CD4-positive, alpha-beta memory T cell (primary cell): ENCODE results near the gene TCFL5. TPM values are rescaled to one million over a fixed set of nuclear protein-coding genes. Genes with fewer than 3 reads are reported as not detected.

Source experiments
- CTCF ChIA-PET: fragments of 350-600 bp; sonication (Branson Sonifier 250); formaldehyde crosslinking; loops from one replicate; lab custom pipeline; 2021; ENCODE audit warnings: inconsistent platforms; ENCODE audit not compliant: partially characterized antibody; lab: Charles Lee
- POLR2A ChIA-PET: fragments of 350-600 bp; sonication (Branson Sonifier 250); formaldehyde crosslinking; loops from one replicate; lab custom pipeline; 2021; ENCODE audit not compliant: partially characterized antibody; lab: Charles Lee
- DNase-seq, 5 donors: peaks; one replicate each; pipeline versions ENCODE4 v3.0.0 to v3.0.0-alpha.2; 2020 to 2022; ENCODE audit warnings: mixed read lengths in 1 of 5
- H3K27ac ChIP-seq: one replicate; pipeline ENCODE4 v1.7.0; 2013; ENCODE audit warnings: low read depth, low read length
- H3K27me3 ChIP-seq: 2 replicates; pipeline ENCODE4 v1.7.0; 2013; ENCODE audit warnings: mild to moderate bottlenecking, low read length, moderate library complexity; ENCODE audit not compliant: insufficient read depth
- H3K36me3 ChIP-seq: 2 replicates; pipeline ENCODE4 v1.7.0; 2013; ENCODE audit warnings: mild to moderate bottlenecking, low read length, moderate library complexity; ENCODE audit not compliant: insufficient read depth
- H3K4me1 ChIP-seq: 2 replicates; pipeline ENCODE4 v1.7.0; 2013; ENCODE audit warnings: mild to moderate bottlenecking, low read length, moderate library complexity; ENCODE audit not compliant: insufficient read depth
- H3K4me3 ChIP-seq, 2 donors: one replicate each; pipeline ENCODE4 v1.7.0; 2013; ENCODE audit warnings: low read length in 2 of 2, mild to moderate bottlenecking in 1 of 2
- H3K9me3 ChIP-seq, 2 donors: one replicate each; pipeline ENCODE4 v1.7.0; 2013; ENCODE audit warnings: low read length in 2 of 2, control low read depth in 1 of 2; ENCODE audit not compliant: control insufficient read depth in 1 of 2
- H3K27ac Mint-ChIP-seq, 7 donors: one replicate each; pipeline ENCODE4 v1.8.0; 2020 to 2021; ENCODE audit warnings: mixed read lengths in 7 of 7, mild to moderate bottlenecking in 6 of 7, inconsistent platforms in 3 of 7, moderate library complexity in 3 of 7
- H3K27me3 Mint-ChIP-seq, 2 donors: one replicate each; pipeline ENCODE4 v1.8.0; 2020 to 2021; ENCODE audit warnings: mixed read lengths in 2 of 2
- H3K36me3 Mint-ChIP-seq, 2 donors: one replicate each; pipeline ENCODE4 v1.8.0; 2020 to 2021; ENCODE audit warnings: mixed read lengths in 2 of 2, inconsistent platforms in 1 of 2, mild to moderate bottlenecking in 1 of 2
- H3K4me1 Mint-ChIP-seq, 4 donors: one replicate each; pipeline ENCODE4 v1.8.0; 2020 to 2021; ENCODE audit warnings: mixed read lengths in 4 of 4, mild to moderate bottlenecking in 1 of 4
- H3K4me3 Mint-ChIP-seq, 8 donors: one replicate each; pipeline ENCODE4 v1.8.0; 2020 to 2021; ENCODE audit warnings: mixed read lengths in 8 of 8, mild to moderate bottlenecking in 7 of 8, moderate library complexity in 6 of 8, inconsistent platforms in 3 of 8
- H3K9me3 Mint-ChIP-seq, 8 donors: one replicate each; pipeline ENCODE4 v1.8.0; 2020 to 2021; ENCODE audit warnings: mixed read lengths in 8 of 8, mild to moderate bottlenecking in 5 of 8, inconsistent platforms in 3 of 8, moderate library complexity in 1 of 8
- intact Hi-C: fragments of 100-400 bp; cut with micrococcal nuclease; formaldehyde crosslinking; loops from one replicate; pipeline ENCODE4 v1.15.1; 2023
- polyA plus RNA-seq, 2 donors: library from polyadenylated mRNA; unstranded; fragments of 300-500 nt; fragmentation: Illumina TruSeq; gene quantifications; one replicate each; pipeline ENCODE4 v1.2.3, GENCODE V29; 2021
- total RNA-seq, 2 experiments: library from RNA; stranded (reverse); gene quantifications; one replicate each; pipeline ENCODE4 v1.2.3, GENCODE V29; 2021

Gene TCFL5
- total and polyA plus RNA-seq, 4 experiments from 2014 or later, result 0.52 to 10.3 (median 6.2) TPM

GRCh38 chr20:62889871-62890270 is 28.2 kb upstream of the TCFL5 start:
- ChIA-PET POLR2A (interaction anchor here (1.2 to 1.3 kb wide), 2 partner anchors 28 to 64 kb away, joined by 4 to 5 read pairs; partner anchors contain the start of gene TCFL5), CTCF (interaction anchor here (0.8 to 4.5 kb wide), 5 partner anchors 12 to 119 kb away, joined by 3 to 33 read pairs (median 3); no protein-coding TSS in a partner anchor)
- H3K36me3 ChIP-seq, result peaks cover 82% of the 10 kb centered on the region
- H3K27ac ChIP-seq, result no peak overlapping the region
- Mint-ChIP-seq H3K27me3 (no peaks in the 10 kb centered on the region), H3K9me3 (no peaks in the 10 kb centered on the region), H3K36me3 (peaks cover 53 to 82% of the 10 kb centered on the region in 2 donors), H3K27ac (no peak overlapping the region), H3K4me1 (peaks cover 6 to 34% (median 14%) of the 10 kb centered on the region in 4 donors), H3K4me3 (no peak overlapping the region)
- intact Hi-C loops, result no loop called here
- no peaks in the 10 kb centered on the region for H3K27me3 ChIP-seq
- DNase-seq, result no peak
- H3K4me3 ChIP-seq, result no peak overlapping the region
- no peaks in the 10 kb centered on the region for H3K9me3 ChIP-seq
- peaks cover 27% of the 10 kb centered on the region for H3K4me1 ChIP-seq

DNA sequence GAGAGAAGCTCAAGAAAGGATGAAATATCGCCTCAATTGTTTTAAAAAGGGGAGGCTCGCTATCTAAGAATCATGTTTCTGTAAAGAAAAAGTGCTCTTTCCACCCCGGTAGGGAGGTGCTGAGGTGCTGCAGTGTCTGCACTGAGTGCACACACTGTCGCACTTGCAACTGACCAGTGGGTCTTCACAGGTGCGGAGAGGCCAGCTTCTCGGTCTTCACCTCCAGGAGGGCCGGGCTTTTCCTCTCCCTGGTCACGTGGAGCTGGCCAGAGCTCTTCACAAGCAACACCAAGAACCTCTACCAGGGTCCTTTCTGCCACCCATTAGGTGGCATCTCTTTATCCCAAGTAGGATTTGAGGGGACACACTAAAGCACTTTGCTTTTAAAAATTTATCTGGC is 27.8 kb upstream of the TCFL5 start:
- H3K9me3 ChIP-seq, result no peaks in the 10 kb centered on the region
- ChIA-PET POLR2A (interaction anchor here (0.7 to 1.3 kb wide), 3 partner anchors 18 to 65 kb away, joined by 3 to 5 read pairs (median 4); partner anchors contain the start of gene TCFL5), CTCF (interaction anchor here (1.4 to 4.5 kb wide), 4 partner anchors 12 to 120 kb away, joined by 3 to 33 read pairs (median 6); no protein-coding TSS in a partner anchor)
- intact Hi-C loops, result no loop called here
- H3K27ac Mint-ChIP-seq, result peak overlapping the region in 1 of 7 donors; percentile 53
- peak overlapping the region in 1 of 8 donors; percentile 45 for H3K4me3 Mint-ChIP-seq
- no peak overlapping the region for H3K27ac ChIP-seq
- H3K36me3 ChIP-seq, result peaks cover 78% of the 10 kb centered on the region
- no peaks in the 10 kb centered on the region for H3K27me3 ChIP-seq
- H3K36me3 Mint-ChIP-seq, result peaks cover 48 to 78% of the 10 kb centered on the region in 2 donors
- DNase-seq, result no peak
- H3K4me3 ChIP-seq, result no peak overlapping the region
- H3K4me1 ChIP-seq, result peaks cover 27% of the 10 kb centered on the region
- H3K9me3 Mint-ChIP-seq, result no peaks in the 10 kb centered on the region
- H3K4me1 Mint-ChIP-seq, result peaks cover 6 to 34% (median 14%) of the 10 kb centered on the region in 4 donors
- H3K27me3 Mint-ChIP-seq, result no peaks in the 10 kb centered on the region

- peaks cover 43 to 73% of the 10 kb centered on the region in 2 donors for H3K36me3 Mint-ChIP-seq
- Histone ChIP-seq H3K27ac (no peak overlapping the region), H3K4me1 (peaks cover 27% of the 10 kb centered on the region), H3K9me3 (no peaks in the 10 kb centered on the region), H3K36me3 (peaks cover 73% of the 10 kb centered on the region), H3K4me3 (no peak overlapping the region), H3K27me3 (no peaks in the 10 kb centered on the region)
- intact Hi-C loops, result no loop called here
- H3K27ac Mint-ChIP-seq, result no peak overlapping the region
- H3K4me3 Mint-ChIP-seq, result no peak overlapping the region
- H3K4me1 Mint-ChIP-seq, result peaks cover 6 to 34% (median 14%) of the 10 kb centered on the region in 4 donors
- no peak for DNase-seq
- ChIA-PET CTCF (interaction anchor here (4.5 kb wide), 1 partner anchor 13 kb away, joined by 33 read pairs; no protein-coding TSS in a partner anchor), POLR2A (interaction anchor here (0.7 kb wide), 1 partner anchor 18 kb away, joined by 3 read pairs; no protein-coding TSS in a partner anchor)
- no peaks in the 10 kb centered on the region for H3K9me3 Mint-ChIP-seq
- H3K27me3 Mint-ChIP-seq, result no peaks in the 10 kb centered on the region
Measured at GRCh38 chr20:62888910-62889309, 27.3 kb upstream of the TCFL5 start.

GRCh38 chr20:62888406-62888805 is 26.8 kb upstream of the TCFL5 start:
- peaks cover 68% of the 10 kb centered on the region for H3K36me3 ChIP-seq

DNA sequence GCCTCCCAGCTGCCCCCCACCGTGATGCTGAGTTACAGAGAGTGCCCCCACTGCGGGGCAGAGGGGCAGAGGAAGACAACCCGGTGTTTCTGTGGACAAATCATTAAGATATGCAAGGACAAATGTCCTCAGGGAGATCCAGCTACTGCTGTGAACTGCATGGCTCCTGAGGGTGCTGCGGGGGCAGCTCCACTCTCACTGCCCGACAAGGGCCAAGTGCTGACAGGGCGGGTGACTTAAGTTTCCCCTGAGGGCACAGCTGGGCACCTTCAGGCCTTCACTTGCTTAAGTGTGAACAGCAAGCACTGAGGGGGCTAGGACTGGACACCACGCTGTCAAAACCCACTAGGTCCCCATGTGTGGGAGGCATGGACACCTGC is 26.2 kb upstream of the TCFL5 start:
- peaks cover 33 to 63% of the 10 kb centered on the region in 2 donors for H3K36me3 Mint-ChIP-seq
- H3K27me3 Mint-ChIP-seq, result no peaks in the 10 kb centered on the region
- H3K9me3 ChIP-seq, result no peaks in the 10 kb centered on the region
- no peaks in the 10 kb centered on the region for H3K9me3 Mint-ChIP-seq
- peaks cover 6 to 33% (median 14%) of the 10 kb centered on the region in 4 donors for H3K4me1 Mint-ChIP-seq
- no peak overlapping the region for H3K4me3 ChIP-seq
- H3K27ac Mint-ChIP-seq, result peak overlapping the region in 2 of 7 donors; percentile 9 to 15
- no peaks in the 10 kb centered on the region for H3K27me3 ChIP-seq
- ChIA-PET CTCF (interaction anchor here (4.5 kb wide), 1 partner anchor 14 kb away, joined by 33 read pairs; no protein-coding TSS in a partner anchor), POLR2A (no interaction called here)
- no peak overlapping the region for H3K4me3 Mint-ChIP-seq
- peaks cover 27% of the 10 kb centered on the region for H3K4me1 ChIP-seq
- H3K27ac ChIP-seq, result no peak overlapping the region
- intact Hi-C loops, result no loop called here
- no peak for DNase-seq
- peaks cover 62% of the 10 kb centered on the region for H3K36me3 ChIP-seq

More at GRCh38 chr20:62888406-62888805, 26.8 kb upstream of the TCFL5 start:
- DNase-seq, result no peak
- H3K9me3 ChIP-seq, result no peaks in the 10 kb centered on the region
- Mint-ChIP-seq H3K4me3 (no peak overlapping the region), H3K4me1 (peaks cover 6 to 34% (median 14%) of the 10 kb centered on the region in 4 donors), H3K36me3 (peaks cover 38 to 68% of the 10 kb centered on the region in 2 donors), H3K27me3 (no peaks in the 10 kb centered on the region), H3K9me3 (no peaks in the 10 kb centered on the region), H3K27ac (peak overlapping the region in 1 of 7 donors; percentile 68)
- intact Hi-C loops, result no loop called here
- H3K4me1 ChIP-seq, result peaks cover 27% of the 10 kb centered on the region
- ChIA-PET POLR2A (no interaction called here), CTCF (interaction anchor here (4.5 kb wide), 1 partner anchor 13 kb away, joined by 33 read pairs; no protein-coding TSS in a partner anchor)
- H3K27me3 ChIP-seq, result no peaks in the 10 kb centered on the region
- H3K27ac ChIP-seq, result no peak overlapping the region
- H3K4me3 ChIP-seq, result no peak overlapping the region

- H3K4me1 Mint-ChIP-seq, result peaks cover 6 to 28% (median 14%) of the 10 kb centered on the region in 4 donors
- Histone ChIP-seq H3K4me1 (peaks cover 23% of the 10 kb centered on the region), H3K36me3 (peaks cover 57% of the 10 kb centered on the region), H3K27me3 (no peaks in the 10 kb centered on the region), H3K27ac (no peak overlapping the region), H3K4me3 (no peak overlapping the region), H3K9me3 (no peaks in the 10 kb centered on the region)
- no peaks in the 10 kb centered on the region for H3K9me3 Mint-ChIP-seq
- H3K4me3 Mint-ChIP-seq, result no peak overlapping the region
- no peaks in the 10 kb centered on the region for H3K27me3 Mint-ChIP-seq
- peaks cover 28 to 58% of the 10 kb centered on the region in 2 donors for H3K36me3 Mint-ChIP-seq
- intact Hi-C loops, result no loop called here
- peak overlapping the region in 3 of 7 donors; percentile 9 to 15 (median 14) for H3K27ac Mint-ChIP-seq
- POLR2A ChIA-PET, result interaction anchor here (0.5 kb wide), 1 partner anchor 176 kb away, joined by 3 read pairs; no protein-coding TSS in a partner anchor
- DNase-seq, result peak in 2 of 5 donors; percentile 26 to 29
- CTCF ChIA-PET, result interaction anchor here (0.6 kb wide), 1 partner anchor 57 kb away, joined by 3 read pairs; no protein-coding TSS in a partner anchor
Measured at GRCh38 chr20:62887152-62887859, 25.7 kb upstream of the TCFL5 start.

GRCh38 chr20:62886709-62887058 is 25.1 kb upstream of the TCFL5 start:
- Mint-ChIP-seq H3K27ac (peak overlapping the region in 4 of 7 donors; percentile 9 to 90 (median 26)), H3K9me3 (no peaks in the 10 kb centered on the region), H3K4me3 (no peak overlapping the region), H3K36me3 (peaks cover 22 to 56% of the 10 kb centered on the region in 2 donors), H3K27me3 (no peaks in the 10 kb centered on the region), H3K4me1 (peaks cover 6 to 24% (median 14%) of the 10 kb centered on the region in 4 donors)
- Histone ChIP-seq H3K9me3 (no peaks in the 10 kb centered on the region), H3K4me1 (peaks cover 17% of the 10 kb centered on the region), H3K27ac (no peak overlapping the region), H3K4me3 (no peak overlapping the region), H3K36me3 (peaks cover 51% of the 10 kb centered on the region), H3K27me3 (no peaks in the 10 kb centered on the region)
- ChIA-PET CTCF (interaction anchor here (1.7 kb wide), 1 partner anchor 13 kb away, joined by 4 read pairs; no protein-coding TSS in a partner anchor), POLR2A (interaction anchor here (0.5 kb wide), 1 partner anchor 176 kb away, joined by 3 read pairs; no protein-coding TSS in a partner anchor)
- no peak for DNase-seq
- intact Hi-C loops, result no loop called here
